A549 (cell line): ENCODE measurements around the gene TAF11L6. TPM values are rescaled to one million over a fixed set of nuclear protein-coding genes. Genes with fewer than 3 reads are reported as not detected.
"Not testable (repeated sequence)": the region's sequence is repeated elsewhere in the genome, so short reads cannot be mapped to it uniquely, and the experiment has no call there.

ENCODE experiments used
- ATAC-seq, 2 experiments: fragments of 200-7000 bp in 1 of 2; fragments of >200 bp in 1 of 2; cut with Nextera tagmentation in 1 of 2; cut with Tn5 transposase in 1 of 2; 3 replicates each; pipeline versions ENCODE4 v1.8.0 to v1.9.1; 2018 to 2020; ENCODE audit warnings: mild to moderate bottlenecking in 1 of 2, moderate library complexity in 1 of 2
- CTCF ChIA-PET: fragments of 300-600 bp; sonication (Branson Sonifier 250); formaldehyde crosslinking; extraction: SDS; loops from one replicate; lab custom pipeline; 2021; ENCODE audit warnings: antibody characterized with exemption, inconsistent platforms; lab: Yijun Ruan, JAX
- POLR2A ChIA-PET: fragments of 350-600 bp; formaldehyde crosslinking; extraction: SDS; loops from one replicate; lab custom pipeline; 2021; ENCODE audit warnings: antibody characterized with exemption, inconsistent platforms; lab: Yijun Ruan, JAX
- DNase-seq, 2 experiments: peaks; one replicate each; pipeline versions ENCODE4 v3.0.0 to v3.0.0-alpha.2; 2011 to 2016; ENCODE audit warnings: low read depth in 1 of 2, low spot score in 1 of 2
- FAIRE-seq: peaks from 2 replicates; lab custom pipeline; 2011; peaks lifted over from hg19 to GRCh38; lab: Jason Lieb, UNC
- H3K27ac ChIP-seq, 2 experiments: fragments of >200 bp; sonication (Bioruptor Twin); formaldehyde crosslinking; 3 replicates each; pipeline ENCODE4 v1.5.1; 2016 to 2017
- H3K4me1 ChIP-seq: fragments of >200 bp; sonication (Bioruptor Twin); formaldehyde crosslinking; 3 replicates; pipeline ENCODE4 v1.6.1; 2016
- H3K4me2 ChIP-seq: fragments of >200 bp; sonication (Bioruptor Twin); formaldehyde crosslinking; 3 replicates; pipeline ENCODE4 v1.6.1; 2016
- H3K4me3 ChIP-seq: fragments of >200 bp; sonication (Bioruptor Twin); formaldehyde crosslinking; 3 replicates; pipeline ENCODE4 v1.5.1; 2016
- H3K9me3 ChIP-seq: fragments of >200 bp; sonication (Bioruptor Twin); formaldehyde crosslinking; 3 replicates; pipeline ENCODE4 v1.6.1; 2016
- CBX8 ChIP-seq: fragments of 200-600 bp; sonication (generic); IDR thresholded peaks from 2 replicates; pipeline ENCODE4 v1.6.1; 2016
- CEBPB ChIP-seq, 2 experiments: fragments of >200 bp in 1 of 2; sonication (Bioruptor Twin) in 1 of 2; formaldehyde crosslinking in 1 of 2; IDR thresholded peaks; 2 replicates each; pipeline ENCODE4 v1.6.1; 2012 to 2016
- CHD2 ChIP-seq: fragments of 150-350 bp; IDR thresholded peaks from 2 replicates; pipeline ENCODE4 v1.6.1; 2014; ENCODE audit warnings: low read length; ENCODE audit not compliant: partially characterized antibody
- CHD4 ChIP-seq: fragments of 200-600 bp; sonication (generic); IDR thresholded peaks from 2 replicates; pipeline ENCODE4 v1.6.1; 2016; ENCODE audit warnings: antibody characterized with exemption, mild to moderate bottlenecking, borderline replicate concordance
- EHF ChIP-seq: fragments of 250-450 bp; sonication (Bioruptor Pico); IDR thresholded peaks from 2 replicates; pipeline ENCODE4 v1.5.0; 2020; ENCODE audit warnings: mild to moderate bottlenecking
- ESRRA ChIP-seq: fragments of 150-350 bp; IDR thresholded peaks from 2 replicates; pipeline ENCODE4 v1.6.1; 2014; ENCODE audit warnings: mild to moderate bottlenecking, low read length, borderline replicate concordance
- FOSL2 ChIP-seq, 2 experiments: fragments of 450-650 bp in 1 of 2; fragments of >200 bp in 1 of 2; sonication (Bioruptor Twin) in 1 of 2; formaldehyde crosslinking; IDR thresholded peaks; 2 replicates each; pipeline versions ENCODE4 v1.5.0 to v1.6.1; 2016 to 2020; ENCODE audit warnings: mild to moderate bottlenecking in 1 of 2, moderate library complexity in 1 of 2
- JUNB ChIP-seq: fragments of >200 bp; sonication (Bioruptor Twin); formaldehyde crosslinking; IDR thresholded peaks from 2 replicates; pipeline ENCODE4 v1.6.1; 2016
- KDM5A ChIP-seq: fragments of 200-600 bp; sonication (generic); IDR thresholded peaks from 2 replicates; pipeline ENCODE4 v1.6.1; 2016; ENCODE audit warnings: antibody characterized with exemption, mild to moderate bottlenecking
- NFE2L2 ChIP-seq: fragments of 150-350 bp; conservative IDR thresholded peaks from 2 replicates; pipeline ENCODE4 v1.6.1; 2014; ENCODE audit warnings: low read length
- NPAS2 ChIP-seq: fragments of 250-450 bp; sonication (Bioruptor Pico); IDR thresholded peaks from 2 replicates; pipeline ENCODE4 v1.8.0; 2022; ENCODE audit warnings: mild to moderate bottlenecking, moderate library complexity, borderline replicate concordance
- RAD21 ChIP-seq, 2 experiments: fragments of >200 bp in 1 of 2; sonication (Bioruptor Twin) in 1 of 2; formaldehyde crosslinking in 1 of 2; IDR thresholded peaks in 1 of 2; conservative IDR thresholded peaks in 1 of 2; 2 replicates in 1 of 2; 3 replicates in 1 of 2; pipeline ENCODE4 v1.6.1; 2012 to 2018; ENCODE audit warnings: inconsistent platforms in 1 of 2
- RFX5 ChIP-seq: fragments of 450-650 bp; IDR thresholded peaks from 2 replicates; pipeline ENCODE4 v1.7.1; 2014; ENCODE audit warnings: antibody characterized with exemption, mild to moderate bottlenecking, moderate library complexity
- SMC3 ChIP-seq: fragments of >200 bp; sonication (Bioruptor Twin); formaldehyde crosslinking; IDR thresholded peaks from 3 replicates; pipeline ENCODE4 v1.6.1; 2018; ENCODE audit warnings: inconsistent platforms
- ZFP36 ChIP-seq: fragments of 450-650 bp; IDR thresholded peaks from 2 replicates; pipeline ENCODE4 v1.6.1; 2014; ENCODE audit warnings: borderline replicate concordance; ENCODE audit not compliant: partially characterized antibody
- WGBS: methylation state at CpG from one replicate; pipeline ENCODE4 v1.1.6; 2017; ENCODE audit errors: missing lambda C conversion rate; 5-methylcytosine and 5-hydroxymethylcytosine counted together
- polyA plus RNA-seq, 4 experiments: library from polyadenylated mRNA; depleted of rRNA in 3 of 4; stranded (reverse); fragments of >200 nt; fragmentation: RNase III in 1 of 4; extraction: RNeasy Plus Mini Kit Qiagen cat#74134 plus additional on column Dnase treatment in 1 of 4; gene quantifications; 2 replicates in 3 of 4; 3 replicates in 1 of 4; pipeline ENCODE4 v1.2.3, GENCODE V29; 2011 to 2017
- TF ChIP-seq, protein P1 (sequence below): IDR thresholded peaks from 2 replicates; pipeline ENCODE4 v1.6.1; 2012
- TF ChIP-seq, protein P2 (sequence below): IDR thresholded peaks from 2 replicates; pipeline ENCODE4 v1.6.1; 2012; ENCODE audit warnings: low read depth, borderline replicate concordance
- TF ChIP-seq, protein P3 (sequence below): fragments of >200 bp; sonication (Bioruptor Twin); formaldehyde crosslinking; IDR thresholded peaks from 3 replicates; pipeline ENCODE4 v1.5.1; 2016

The TAF11L6 gene
- polyA plus RNA-seq, 2 of the 4 experiments (the other 2 are of a cell fraction) = not detected

DNA sequence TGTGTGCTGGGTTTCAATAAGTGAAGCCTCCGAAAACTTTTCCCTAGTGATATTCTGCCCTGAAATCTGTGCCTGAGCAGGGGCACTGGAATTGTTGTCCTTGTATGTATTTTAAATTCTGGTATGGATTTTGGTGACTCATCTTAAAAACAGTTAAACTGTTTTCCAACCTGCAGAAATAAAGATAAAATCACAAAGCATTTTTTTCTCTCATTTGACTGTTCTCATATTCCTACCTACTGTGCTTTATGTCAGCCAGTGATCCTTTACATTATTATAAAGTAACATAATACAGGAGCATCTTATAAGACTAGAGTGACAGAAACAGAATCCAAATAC lies 41.3 kb upstream of the TAF11L6 start:
- FAIRE-seq (no peak), DNase-seq (no peak), ATAC-seq (no peak)
- CTCF ChIA-PET = interaction anchor here (1.4 kb wide), 1 partner anchor 12 kb away, joined by 4 read pairs; no protein-coding TSS in a partner anchor
- no peaks in the 10 kb centered on the region for H3K9me3 ChIP-seq
- peak overlapping the region in 1 of 2 experiments; percentile 14; a peak in 1 of 6 replicates for H3K27ac ChIP-seq
- no peak overlapping the region for H3K4me3 ChIP-seq
- TF ChIP-seq CHD2 (no peak), FOSL2 (IDR thresholded peaks at IDR 0.05) (no peak), FOSL2 (CRISPR knock-in tag; IDR thresholded peaks at IDR 0.05) (peak; percentile 57), RFX5 (no peak)
- peak overlapping the region; percentile 18; the same call in 1 of the 3 replicates for H3K4me2 ChIP-seq
- WGBS = 88% methylated on average over 1 of the region's 1 CpG
- POLR2A ChIA-PET = no interaction called here
- H3K4me1 ChIP-seq = peaks cover 18% of the 10 kb centered on the region

DNA sequence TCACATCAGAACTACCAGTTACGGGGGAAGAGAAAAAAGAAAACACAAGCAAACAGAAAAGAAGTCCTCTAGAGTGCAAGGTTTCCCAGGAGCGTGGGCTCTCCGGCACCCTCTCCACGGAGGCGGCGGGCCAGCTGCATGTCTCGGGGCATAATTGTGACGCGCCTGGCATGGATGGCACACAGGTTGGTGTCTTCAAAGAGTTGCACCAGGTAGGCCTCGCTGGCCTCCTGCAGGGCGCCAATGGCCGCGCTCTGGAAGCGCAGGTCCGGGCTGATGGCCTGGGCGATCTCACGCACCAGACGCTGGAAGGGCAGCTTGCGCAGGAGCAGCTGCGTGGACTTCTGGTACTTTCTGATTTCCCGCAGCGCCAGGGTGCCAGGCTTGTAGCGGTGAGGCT lies 37.2 kb upstream of the TAF11L6 start:
- POLR2A ChIA-PET, H3K4me2 ChIP-seq, FAIRE-seq, CTCF ChIA-PET, DNase-seq, H3K4me3 ChIP-seq, ATAC-seq, H3K9me3 ChIP-seq, H3K27ac ChIP-seq: not testable (repeated sequence)
- WGBS = 93% methylated on average over 22 of the region's 23 CpGs
- peaks cover 13% of the 10 kb centered on the region; the same call in 1 of the 3 replicates for H3K4me1 ChIP-seq

DNA sequence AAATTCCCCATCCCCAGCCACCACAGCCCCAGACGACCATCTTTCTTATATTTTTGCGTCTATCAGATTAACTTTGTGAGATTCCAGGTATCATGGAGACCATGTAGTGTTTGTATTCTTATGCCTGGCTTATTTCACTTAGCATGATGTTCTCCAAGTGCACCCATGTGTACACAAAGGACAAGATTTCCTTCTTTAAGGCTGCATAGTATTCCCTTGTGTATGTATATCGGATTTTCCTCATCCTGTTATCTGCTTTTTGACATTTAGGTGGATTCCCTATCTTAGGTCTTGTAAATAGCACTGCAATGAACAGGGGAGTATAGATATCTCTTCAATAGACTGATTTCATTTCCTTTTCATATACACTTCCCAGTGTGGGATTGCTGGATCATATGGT lies 35.7 kb upstream of the TAF11L6 start:
- no peak overlapping the region for H3K4me2 ChIP-seq
- H3K4me3 ChIP-seq = no peak overlapping the region
- ATAC-seq (no peak), DNase-seq (no peak), FAIRE-seq (no peak)
- 0 out of 3 replicates have a peak, but pooled peaks cover 3% of the 10 kb centered on the region for H3K4me1 ChIP-seq
- 72% methylated on average over 3 of the region's 3 CpGs for WGBS
- H3K9me3 ChIP-seq = no peaks in the 10 kb centered on the region
- POLR2A ChIA-PET = no interaction called here
- no peak for TF ChIP-seq RAD21 (conservative IDR thresholded peaks at IDR 0.05 in 1 of 2, IDR thresholded peaks at IDR 0.05 in 1 of 2)
- TF ChIP-seq EHF (CRISPR knock-in tag) = no peak
- TF ChIP-seq, protein P1, sequence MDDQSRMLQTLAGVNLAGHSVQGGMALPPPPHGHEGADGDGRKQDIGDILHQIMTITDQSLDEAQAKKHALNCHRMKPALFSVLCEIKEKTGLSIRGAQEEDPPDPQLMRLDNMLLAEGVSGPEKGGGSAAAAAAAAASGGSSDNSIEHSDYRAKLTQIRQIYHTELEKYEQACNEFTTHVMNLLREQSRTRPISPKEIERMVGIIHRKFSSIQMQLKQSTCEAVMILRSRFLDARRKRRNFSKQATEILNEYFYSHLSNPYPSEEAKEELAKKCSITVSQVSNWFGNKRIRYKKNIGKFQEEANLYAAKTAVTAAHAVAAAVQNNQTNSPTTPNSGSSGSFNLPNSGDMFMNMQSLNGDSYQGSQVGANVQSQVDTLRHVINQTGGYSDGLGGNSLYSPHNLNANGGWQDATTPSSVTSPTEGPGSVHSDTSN = no peak
- no peak for TF ChIP-seq ESRRA
- TF ChIP-seq, protein P2, sequence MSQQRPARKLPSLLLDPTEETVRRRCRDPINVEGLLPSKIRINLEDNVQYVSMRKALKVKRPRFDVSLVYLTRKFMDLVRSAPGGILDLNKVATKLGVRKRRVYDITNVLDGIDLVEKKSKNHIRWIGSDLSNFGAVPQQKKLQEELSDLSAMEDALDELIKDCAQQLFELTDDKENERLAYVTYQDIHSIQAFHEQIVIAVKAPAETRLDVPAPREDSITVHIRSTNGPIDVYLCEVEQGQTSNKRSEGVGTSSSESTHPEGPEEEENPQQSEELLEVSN = no peak
- TF ChIP-seq FOSL2 (IDR thresholded peaks at IDR 0.05) = no peak
- TF ChIP-seq FOSL2 (CRISPR knock-in tag; IDR thresholded peaks at IDR 0.05) = no peak
- no peak for TF ChIP-seq CBX8
- no peak for TF ChIP-seq KDM5A
- TF ChIP-seq CEBPB (IDR thresholded peaks at IDR 0.05) = no peak
- no peak for TF ChIP-seq CHD4
- TF ChIP-seq, protein P3, sequence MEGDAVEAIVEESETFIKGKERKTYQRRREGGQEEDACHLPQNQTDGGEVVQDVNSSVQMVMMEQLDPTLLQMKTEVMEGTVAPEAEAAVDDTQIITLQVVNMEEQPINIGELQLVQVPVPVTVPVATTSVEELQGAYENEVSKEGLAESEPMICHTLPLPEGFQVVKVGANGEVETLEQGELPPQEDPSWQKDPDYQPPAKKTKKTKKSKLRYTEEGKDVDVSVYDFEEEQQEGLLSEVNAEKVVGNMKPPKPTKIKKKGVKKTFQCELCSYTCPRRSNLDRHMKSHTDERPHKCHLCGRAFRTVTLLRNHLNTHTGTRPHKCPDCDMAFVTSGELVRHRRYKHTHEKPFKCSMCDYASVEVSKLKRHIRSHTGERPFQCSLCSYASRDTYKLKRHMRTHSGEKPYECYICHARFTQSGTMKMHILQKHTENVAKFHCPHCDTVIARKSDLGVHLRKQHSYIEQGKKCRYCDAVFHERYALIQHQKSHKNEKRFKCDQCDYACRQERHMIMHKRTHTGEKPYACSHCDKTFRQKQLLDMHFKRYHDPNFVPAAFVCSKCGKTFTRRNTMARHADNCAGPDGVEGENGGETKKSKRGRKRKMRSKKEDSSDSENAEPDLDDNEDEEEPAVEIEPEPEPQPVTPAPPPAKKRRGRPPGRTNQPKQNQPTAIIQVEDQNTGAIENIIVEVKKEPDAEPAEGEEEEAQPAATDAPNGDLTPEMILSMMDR = no peak
- no peak for TF ChIP-seq NFE2L2
- TF ChIP-seq ZFP36 = no peak
- no peak for TF ChIP-seq NPAS2 (CRISPR knock-in tag)
- no peak for TF ChIP-seq SMC3
- no peak for TF ChIP-seq JUNB
- H3K27ac ChIP-seq = no peak overlapping the region
- CTCF ChIA-PET = no interaction called here
